ENCODE results near the gene BLMH.

- TF ChIP-seq CTCF (IDR thresholded peaks at IDR 0.05; ENCODE audit: low read length) (no peak), EZH2 (optimal IDR thresholded peaks at IDR 0.05; ENCODE audit: low read depth, low read length) (no peak), EZH2phosphoT487 (IDR thresholded peaks at IDR 0.05; ENCODE audit: low read length) (no peak)
Observed at GRCh38 chr17:30207655-30208054, 84.1 kb downstream of the BLMH start.
